Measurements from ENCODE around the gene FBLN2.

DNA sequence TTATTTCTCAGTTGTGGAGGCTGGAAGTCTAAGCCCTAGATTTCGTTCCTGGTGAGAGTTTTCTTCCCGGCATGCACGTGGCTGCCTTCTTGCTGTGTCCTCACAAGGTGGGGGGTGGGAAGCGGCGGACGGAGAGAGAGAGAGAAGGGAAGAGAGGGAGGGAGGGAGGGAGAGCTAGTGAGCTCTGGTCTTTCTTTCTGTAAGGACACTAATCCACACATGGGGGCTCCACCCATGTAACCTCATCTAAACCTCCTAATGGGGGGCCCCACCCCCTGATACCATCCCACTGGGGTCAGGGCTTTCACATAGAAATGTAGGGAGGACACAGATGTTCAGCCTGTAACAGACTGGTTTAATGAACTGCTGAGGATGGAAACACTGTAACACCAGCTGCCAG, 7.3 kb downstream of the FBLN2 start:
- TF ChIP-seq JUNB (IDR thresholded peaks at IDR 0.05) = no peak
- TF ChIP-seq RNF2 (IDR thresholded peaks at IDR 0.05; ENCODE audit: borderline replicate concordance, low read depth) = no peak
- TF ChIP-seq, protein P1, sequence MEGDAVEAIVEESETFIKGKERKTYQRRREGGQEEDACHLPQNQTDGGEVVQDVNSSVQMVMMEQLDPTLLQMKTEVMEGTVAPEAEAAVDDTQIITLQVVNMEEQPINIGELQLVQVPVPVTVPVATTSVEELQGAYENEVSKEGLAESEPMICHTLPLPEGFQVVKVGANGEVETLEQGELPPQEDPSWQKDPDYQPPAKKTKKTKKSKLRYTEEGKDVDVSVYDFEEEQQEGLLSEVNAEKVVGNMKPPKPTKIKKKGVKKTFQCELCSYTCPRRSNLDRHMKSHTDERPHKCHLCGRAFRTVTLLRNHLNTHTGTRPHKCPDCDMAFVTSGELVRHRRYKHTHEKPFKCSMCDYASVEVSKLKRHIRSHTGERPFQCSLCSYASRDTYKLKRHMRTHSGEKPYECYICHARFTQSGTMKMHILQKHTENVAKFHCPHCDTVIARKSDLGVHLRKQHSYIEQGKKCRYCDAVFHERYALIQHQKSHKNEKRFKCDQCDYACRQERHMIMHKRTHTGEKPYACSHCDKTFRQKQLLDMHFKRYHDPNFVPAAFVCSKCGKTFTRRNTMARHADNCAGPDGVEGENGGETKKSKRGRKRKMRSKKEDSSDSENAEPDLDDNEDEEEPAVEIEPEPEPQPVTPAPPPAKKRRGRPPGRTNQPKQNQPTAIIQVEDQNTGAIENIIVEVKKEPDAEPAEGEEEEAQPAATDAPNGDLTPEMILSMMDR (IDR thresholded peaks at IDR 0.05) = no peak
- no peak for TF ChIP-seq GATA3 (IDR thresholded peaks at IDR 0.05; ENCODE audit: borderline replicate concordance)
- TF ChIP-seq ZSCAN20 (CRISPR knock-in tag; IDR thresholded peaks at IDR 0.05) = no peak
- no peak for TF ChIP-seq ZC3H11A (IDR thresholded peaks at IDR 0.05)
- no peak for TF ChIP-seq POLR2A (IDR thresholded peaks at IDR 0.05; ENCODE audit: low read length)
- no peak for TF ChIP-seq NPAS2 (CRISPR knock-in tag; IDR thresholded peaks at IDR 0.05; ENCODE audit: borderline replicate concordance)
- no peak for TF ChIP-seq JUN (IDR thresholded peaks at IDR 0.05)

Data from A549 (cell line).